ENCODE data around the gene KCNK2.
"Not testable (repeated sequence)": the region's sequence is repeated elsewhere in the genome, so short reads cannot be mapped to it uniquely, and the experiment has no call there.

Gene KCNK2

GRCh38 chr1:215160351-215160750 lies 77.8 kb downstream of the KCNK2 start:
- DNase-seq, result no peak

- not testable (repeated sequence) for DNase-seq
These were observed 80.6 kb downstream of the KCNK2 start for GRCh38 chr1:215163144-215163543.

- DNase-seq, result no peak
These were observed 84.3 kb downstream of the KCNK2 start for GRCh38 chr1:215166886-215167285.

GRCh38 chr1:215181518-215181917 lies 99.0 kb downstream of the KCNK2 start:
- DNase-seq, result no peak

- DNase-seq, result no peak
These were observed 102.6 kb downstream of the KCNK2 start for GRCh38 chr1:215185067-215185620.

GRCh38 chr1:215188302-215188950 lies 105.9 kb downstream of the KCNK2 start:
- DNase-seq, result no peak

DNA sequence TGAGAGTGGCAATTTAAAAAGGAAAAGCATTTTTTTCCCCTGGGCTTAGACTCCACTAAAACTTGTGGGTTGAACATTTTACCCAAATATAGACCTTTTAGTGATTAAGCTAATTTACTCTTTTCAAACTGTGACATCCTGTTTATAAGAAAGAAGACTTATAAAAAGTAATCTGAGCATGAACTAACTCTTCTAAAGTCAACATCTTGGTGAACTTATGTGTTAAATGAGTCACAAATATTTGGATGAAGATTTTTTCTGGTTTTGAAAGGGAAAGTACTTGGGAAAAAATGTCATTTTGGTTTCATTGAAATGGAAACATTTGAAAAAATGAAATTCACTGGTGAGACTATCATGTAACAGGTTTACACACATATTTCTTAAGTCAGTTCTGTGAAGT lies 109.8 kb downstream of the KCNK2 start:
- no peak for DNase-seq

DNA sequence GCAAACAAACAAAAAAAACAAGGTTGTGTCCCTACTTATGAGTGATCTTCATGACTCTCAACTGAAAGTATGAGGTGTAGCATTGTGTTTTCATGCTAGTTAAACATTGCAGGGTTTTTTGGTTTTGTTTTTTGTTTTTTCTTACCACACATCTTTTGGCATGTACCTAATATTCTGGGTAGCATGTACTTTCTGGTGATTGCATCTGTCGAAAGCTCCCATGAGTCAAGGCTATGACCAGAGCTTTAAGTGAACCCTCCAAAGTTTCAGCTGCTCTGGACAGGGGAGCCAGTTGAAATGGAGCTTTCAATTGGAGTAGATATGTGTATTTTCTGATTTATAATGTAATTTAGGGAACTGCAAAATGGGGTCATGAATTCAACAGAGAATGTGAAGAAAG lies 115.5 kb downstream of the KCNK2 start:
- no peak for DNase-seq

GRCh38 chr1:215200121-215200520 lies 117.6 kb downstream of the KCNK2 start:
- DNase-seq, result no peak

- no peak for DNase-seq
These were observed 118.7 kb downstream of the KCNK2 start for GRCh38 chr1:215201283-215201682.

GRCh38 chr1:215202868-215203267 lies 120.3 kb downstream of the KCNK2 start:
- DNase-seq, result no peak

DNA sequence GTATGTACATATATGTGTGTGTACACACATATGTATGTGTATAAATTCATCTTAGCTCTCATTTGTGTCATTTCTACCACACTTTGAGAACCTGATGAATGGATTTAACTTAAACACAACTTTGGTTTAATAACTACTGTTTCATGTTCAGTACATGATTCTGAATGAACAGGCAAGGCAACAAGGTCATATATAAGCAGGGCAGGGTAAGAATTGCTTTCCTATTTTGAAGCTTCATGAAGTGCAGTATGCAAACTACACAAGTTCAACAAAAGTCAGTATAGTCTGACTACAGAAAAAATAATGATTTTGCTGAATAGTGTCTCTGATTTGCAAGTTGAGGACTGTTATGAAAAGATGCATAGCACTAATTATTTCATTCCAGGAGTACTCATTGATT lies 127.6 kb downstream of the KCNK2 start:
- no peak for DNase-seq

- no peak for DNase-seq
These were observed 133.3 kb downstream of the KCNK2 start for GRCh38 chr1:215215846-215216245.

- DNase-seq, result no peak
These were observed 136.8 kb downstream of the KCNK2 start for GRCh38 chr1:215219372-215219771.

DNA sequence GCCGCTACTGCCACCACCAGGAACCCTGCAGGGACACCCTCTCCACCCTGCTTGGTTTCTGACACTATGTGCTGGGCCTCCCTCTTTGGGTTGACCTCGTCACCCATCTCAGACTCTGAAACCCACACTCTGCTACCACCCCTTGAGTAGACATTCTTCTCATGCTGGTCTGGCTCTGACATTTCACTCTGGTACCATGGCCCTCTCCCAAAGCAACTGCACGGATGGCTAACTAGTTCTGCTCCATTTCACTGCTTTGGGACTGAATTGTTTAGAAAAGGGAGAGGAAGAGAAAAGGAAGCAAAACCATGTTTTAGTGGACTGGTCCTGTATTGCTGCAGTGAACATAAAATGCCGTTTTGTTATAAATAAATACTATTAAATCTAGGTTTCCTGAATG lies 137.8 kb downstream of the KCNK2 start:
- no peak for DNase-seq

GRCh38 chr1:215226757-215227156 lies 144.2 kb downstream of the KCNK2 start:
- no peak for DNase-seq

GRCh38 chr1:215228193-215228592 lies 145.7 kb downstream of the KCNK2 start:
- DNase-seq, result no peak

DNA sequence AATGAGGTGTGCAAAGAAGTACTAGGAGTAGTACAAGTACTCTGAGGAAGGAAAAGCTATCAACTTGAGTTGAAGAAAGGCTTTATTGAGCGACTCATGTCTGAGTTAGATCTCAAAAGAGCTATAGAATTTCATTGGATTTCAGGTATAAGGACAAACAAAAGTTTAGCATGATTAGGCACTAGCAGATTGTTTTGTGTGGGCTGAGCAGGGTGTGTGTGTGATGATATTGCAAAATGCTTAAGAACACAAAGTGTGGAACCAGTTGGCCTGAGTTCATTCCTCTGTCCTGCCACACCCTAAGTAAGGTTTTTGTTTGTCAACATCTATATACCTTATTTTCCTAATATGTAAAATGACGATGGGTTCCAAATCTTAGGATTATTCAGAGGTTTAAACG lies 158.9 kb downstream of the KCNK2 start:
- DNase-seq, result no peak

DNA sequence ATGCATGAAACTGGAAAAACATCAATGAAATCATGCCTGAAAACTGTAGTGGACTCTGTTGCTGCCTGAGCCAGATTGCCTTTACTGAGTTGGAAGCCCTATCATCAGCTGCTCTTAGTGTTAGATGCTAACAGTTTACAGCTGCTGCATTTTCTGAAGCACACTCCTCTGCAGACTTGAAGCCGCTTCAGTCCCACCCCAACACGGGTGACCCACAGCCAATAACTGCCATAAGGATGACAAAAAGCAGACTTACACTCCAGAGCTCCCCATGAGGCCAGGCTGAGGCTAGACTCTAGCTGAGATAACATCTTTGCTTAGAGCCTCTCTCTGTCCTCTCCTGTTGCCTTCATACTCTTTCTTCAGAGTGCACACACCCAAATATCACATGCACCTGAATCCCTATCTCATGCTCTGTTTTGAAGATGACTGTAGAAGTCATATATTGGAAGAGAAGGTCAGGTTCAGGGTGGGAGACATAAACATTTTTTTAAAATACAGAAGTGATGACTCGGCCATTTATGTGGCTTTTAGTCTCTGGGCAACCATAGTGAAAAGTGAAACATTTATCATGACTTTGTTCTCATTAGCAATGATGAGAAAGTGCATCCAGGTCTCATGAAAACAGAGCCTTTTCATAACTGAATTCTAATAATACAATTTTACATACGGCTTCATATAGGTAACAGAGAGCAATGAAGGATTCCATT lies 161.0 kb downstream of the KCNK2 start:
- DNase-seq, result no peak

- no peak for DNase-seq
These were observed 168.4 kb downstream of the KCNK2 start for GRCh38 chr1:215250913-215251312.

DNA sequence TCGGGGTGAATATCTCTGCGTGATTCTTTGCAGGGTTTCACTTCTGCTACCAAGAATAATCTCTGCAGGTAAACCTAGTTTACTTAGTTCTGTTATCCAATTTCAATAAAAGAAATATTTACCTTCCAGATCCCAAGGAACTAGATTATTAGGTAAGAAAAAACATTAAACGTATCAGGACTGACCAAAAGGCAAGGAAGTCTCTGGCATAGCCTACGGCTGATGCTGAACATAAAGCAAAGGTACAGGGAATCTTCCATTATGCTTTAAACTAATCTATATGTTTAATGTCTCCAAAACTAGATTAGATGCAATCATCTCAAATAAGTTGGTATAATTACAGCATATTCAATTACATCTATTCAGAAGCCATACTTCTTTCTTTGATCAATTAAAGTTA lies 168.9 kb downstream of the KCNK2 start:
- no peak for DNase-seq

- no peak for DNase-seq
These were observed 169.6 kb downstream of the KCNK2 start for GRCh38 chr1:215252164-215252563.

GRCh38 chr1:215256936-215257679 lies 174.6 kb downstream of the KCNK2 start:
- no peak for DNase-seq

GRCh38 chr1:215260711-215261110 lies 178.2 kb downstream of the KCNK2 start:
- DNase-seq, result no peak
